Measurements from ENCODE around the gene TNFRSF17. TPM values are rescaled to one million over a fixed set of nuclear protein-coding genes. Genes with fewer than 3 reads are reported as not detected.

The TNFRSF17 gene
- total and polyA plus RNA-seq, 10 of the 15 experiments (the other 5 are each of a cell fraction or from before 2014, with no cell fraction given) = 106 to 461 (median 179) TPM

DNA sequence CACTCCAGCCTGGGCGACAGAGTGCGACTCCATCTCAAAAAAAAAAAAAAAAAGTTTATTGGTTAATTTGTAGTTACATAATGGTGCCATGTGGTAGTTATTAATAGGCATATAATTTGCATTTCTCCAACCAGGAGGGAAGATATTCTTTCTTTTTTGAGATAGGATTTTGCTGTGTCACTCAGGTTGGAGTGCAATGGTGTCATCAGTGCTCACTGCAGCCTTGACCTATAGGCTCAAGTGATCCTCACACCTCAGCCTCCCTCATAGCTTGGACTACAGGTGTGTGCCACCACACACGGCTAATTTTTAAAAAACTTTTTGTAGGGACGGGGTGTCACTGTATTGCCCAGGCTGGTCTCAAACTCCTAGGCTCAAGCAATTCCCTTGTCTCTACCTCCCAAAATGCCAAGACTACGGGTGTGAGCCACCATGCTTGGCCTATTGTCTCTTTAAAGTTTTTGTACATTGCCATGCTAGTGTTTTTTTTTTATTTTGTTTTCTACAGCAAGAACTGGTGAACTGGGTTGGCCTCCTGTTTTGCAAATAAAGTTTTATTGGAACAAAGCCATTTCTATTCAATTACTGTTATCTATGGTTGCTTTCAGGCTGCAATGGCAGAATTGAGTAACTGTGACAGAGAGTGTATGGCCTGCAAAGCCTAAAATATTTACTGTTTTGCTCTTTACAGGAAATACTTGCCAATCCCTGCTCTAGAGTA is 23.4 kb downstream of the TNFRSF17 start:
- no peak overlapping the region for H3K4me2 ChIP-seq (ENCODE audit: control insufficient read depth, insufficient read depth)
- no peak overlapping the region for H3K4me3 ChIP-seq
- no peak overlapping the region for H3K9ac ChIP-seq (ENCODE audit: control insufficient read depth, insufficient read depth, low read length)
- WGBS (ENCODE audit: insufficient coverage, insufficient replicate concordance, low lambda C conversion rate, missing lambda C conversion rate) = 42% methylated on average over 3 of the region's 5 CpGs
- peaks cover 3 to 10% of the 10 kb centered on the region in 2 experiments for H3K36me3 ChIP-seq (ENCODE audit: control insufficient read depth in 2 of 2, insufficient read depth in 2 of 2, low read length in 1 of 2)
- H3K79me2 ChIP-seq (ENCODE audit: control insufficient read depth, insufficient read depth, low read length) = peaks cover 77% of the 10 kb centered on the region
- ATAC-seq (no peak), DNase-seq (ENCODE audit: low read depth, low spot score) (no peak), FAIRE-seq (no peak)
- SMC1A ChIA-PET (ENCODE audit: uncharacterized antibody, unreplicated experiment) = interaction anchor here (0.9 to 5.5 kb wide), 6 partner anchors 10 to 92 kb away, joined by 3 to 43 read pairs (median 6); partner anchors contain the start of genes SNX29 and TNFRSF17
- no peaks in the 10 kb centered on the region; the same call in 1 of the 2 replicates for H3K4me1 ChIP-seq (ENCODE audit: control insufficient read depth, insufficient read depth, low read length)
- CTCF ChIA-PET = interaction anchor here (1.0 kb wide), 2 partner anchors 24 to 80 kb away, joined by 3 read pairs; partner anchors contain the start of gene TNFRSF17
- BruUV-seq (replicated peaks) = no TSS peak
- no peak for TF ChIP-seq ASH2L (IDR thresholded peaks at IDR 0.05; ENCODE audit: borderline replicate concordance, low read depth)
- TF ChIP-seq, protein P1, sequence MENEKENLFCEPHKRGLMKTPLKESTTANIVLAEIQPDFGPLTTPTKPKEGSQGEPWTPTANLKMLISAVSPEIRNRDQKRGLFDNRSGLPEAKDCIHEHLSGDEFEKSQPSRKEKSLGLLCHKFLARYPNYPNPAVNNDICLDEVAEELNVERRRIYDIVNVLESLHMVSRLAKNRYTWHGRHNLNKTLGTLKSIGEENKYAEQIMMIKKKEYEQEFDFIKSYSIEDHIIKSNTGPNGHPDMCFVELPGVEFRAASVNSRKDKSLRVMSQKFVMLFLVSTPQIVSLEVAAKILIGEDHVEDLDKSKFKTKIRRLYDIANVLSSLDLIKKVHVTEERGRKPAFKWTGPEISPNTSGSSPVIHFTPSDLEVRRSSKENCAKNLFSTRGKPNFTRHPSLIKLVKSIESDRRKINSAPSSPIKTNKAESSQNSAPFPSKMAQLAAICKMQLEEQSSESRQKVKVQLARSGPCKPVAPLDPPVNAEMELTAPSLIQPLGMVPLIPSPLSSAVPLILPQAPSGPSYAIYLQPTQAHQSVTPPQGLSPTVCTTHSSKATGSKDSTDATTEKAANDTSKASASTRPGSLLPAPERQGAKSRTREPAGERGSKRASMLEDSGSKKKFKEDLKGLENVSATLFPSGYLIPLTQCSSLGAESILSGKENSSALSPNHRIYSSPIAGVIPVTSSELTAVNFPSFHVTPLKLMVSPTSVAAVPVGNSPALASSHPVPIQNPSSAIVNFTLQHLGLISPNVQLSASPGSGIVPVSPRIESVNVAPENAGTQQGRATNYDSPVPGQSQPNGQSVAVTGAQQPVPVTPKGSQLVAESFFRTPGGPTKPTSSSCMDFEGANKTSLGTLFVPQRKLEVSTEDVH (IDR thresholded peaks at IDR 0.05; ENCODE audit: low read depth, partially characterized antibody) = no peak
- TF ChIP-seq, protein P2, sequence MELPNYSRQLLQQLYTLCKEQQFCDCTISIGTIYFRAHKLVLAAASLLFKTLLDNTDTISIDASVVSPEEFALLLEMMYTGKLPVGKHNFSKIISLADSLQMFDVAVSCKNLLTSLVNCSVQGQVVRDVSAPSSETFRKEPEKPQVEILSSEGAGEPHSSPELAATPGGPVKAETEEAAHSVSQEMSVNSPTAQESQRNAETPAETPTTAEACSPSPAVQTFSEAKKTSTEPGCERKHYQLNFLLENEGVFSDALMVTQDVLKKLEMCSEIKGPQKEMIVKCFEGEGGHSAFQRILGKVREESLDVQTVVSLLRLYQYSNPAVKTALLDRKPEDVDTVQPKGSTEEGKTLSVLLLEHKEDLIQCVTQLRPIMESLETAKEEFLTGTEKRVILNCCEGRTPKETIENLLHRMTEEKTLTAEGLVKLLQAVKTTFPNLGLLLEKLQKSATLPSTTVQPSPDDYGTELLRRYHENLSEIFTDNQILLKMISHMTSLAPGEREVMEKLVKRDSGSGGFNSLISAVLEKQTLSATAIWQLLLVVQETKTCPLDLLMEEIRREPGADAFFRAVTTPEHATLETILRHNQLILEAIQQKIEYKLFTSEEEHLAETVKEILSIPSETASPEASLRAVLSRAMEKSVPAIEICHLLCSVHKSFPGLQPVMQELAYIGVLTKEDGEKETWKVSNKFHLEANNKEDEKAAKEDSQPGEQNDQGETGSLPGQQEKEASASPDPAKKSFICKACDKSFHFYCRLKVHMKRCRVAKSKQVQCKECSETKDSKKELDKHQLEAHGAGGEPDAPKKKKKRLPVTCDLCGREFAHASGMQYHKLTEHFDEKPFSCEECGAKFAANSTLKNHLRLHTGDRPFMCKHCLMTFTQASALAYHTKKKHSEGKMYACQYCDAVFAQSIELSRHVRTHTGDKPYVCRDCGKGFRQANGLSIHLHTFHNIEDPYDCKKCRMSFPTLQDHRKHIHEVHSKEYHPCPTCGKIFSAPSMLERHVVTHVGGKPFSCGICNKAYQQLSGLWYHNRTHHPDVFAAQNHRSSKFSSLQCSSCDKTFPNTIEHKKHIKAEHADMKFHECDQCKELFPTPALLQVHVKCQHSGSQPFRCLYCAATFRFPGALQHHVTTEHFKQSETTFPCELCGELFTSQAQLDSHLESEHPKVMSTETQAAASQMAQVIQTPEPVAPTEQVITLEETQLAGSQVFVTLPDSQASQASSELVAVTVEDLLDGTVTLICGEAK (IDR thresholded peaks at IDR 0.05; ENCODE audit: borderline replicate concordance) = peak; percentile 87
- H3K27me3 ChIP-seq (replicated peaks in 1 of 2; ENCODE audit: control insufficient read depth in 2 of 2, insufficient read depth in 2 of 2, low read length in 1 of 2) = no peaks in the 10 kb centered on the region
- no peak overlapping the region for H2AFZ ChIP-seq (ENCODE audit: control insufficient read depth, low read depth, low read length)
- H4K20me1 ChIP-seq (ENCODE audit: control insufficient read depth, insufficient read depth) = no peaks in the 10 kb centered on the region; the same call in 1 of the 2 replicates
- intact Hi-C loops (cut with micrococcal nuclease; ENCODE audit: unreplicated experiment) (no loop called here), in situ Hi-C loops (cut with MboI) (no loop called here)
- H3K27ac ChIP-seq (ENCODE audit: control insufficient read depth, insufficient read depth) = no peak overlapping the region
- no peaks in the 10 kb centered on the region for H3K9me3 ChIP-seq (replicated peaks; ENCODE audit: control insufficient read depth, insufficient read depth, low read length)
- RAD21 ChIA-PET (ENCODE audit: unreplicated experiment) = interaction anchor here (0.5 to 2.1 kb wide), 6 partner anchors 10 to 80 kb away, joined by 3 to 23 read pairs (median 4); partner anchors contain the start of genes SNX29 and TNFRSF17
- POLR2A ChIA-PET = interaction anchor here (0.9 to 5.5 kb wide), 4 partner anchors 10 to 20 kb away, joined by 4 to 43 read pairs (median 4); partner anchors contain the start of gene SNX29
